Stimulated activated CD4-positive, alpha-beta T cell treated with anti-CD3 and anti-CD28 coated beads, TNF-alpha, amount 100 ng/mL, for 1 hour (primary cell): ENCODE data around the gene CACNA2D3.
"Not testable (repeated sequence)": the region's sequence is repeated elsewhere in the genome, so short reads cannot be mapped to it uniquely, and the experiment has no call there.

Experiments used
- DNase-seq, 3 donors: peaks; one replicate each; pipeline ENCODE4 v3.0.0-alpha.2; 2020; ENCODE audit warnings: low read depth in 3 of 3, low spot score in 1 of 3

The CACNA2D3 gene

GRCh38 chr3:54443561-54444161, 321.3 kb downstream of the CACNA2D3 start:
- no peak for DNase-seq

DNA sequence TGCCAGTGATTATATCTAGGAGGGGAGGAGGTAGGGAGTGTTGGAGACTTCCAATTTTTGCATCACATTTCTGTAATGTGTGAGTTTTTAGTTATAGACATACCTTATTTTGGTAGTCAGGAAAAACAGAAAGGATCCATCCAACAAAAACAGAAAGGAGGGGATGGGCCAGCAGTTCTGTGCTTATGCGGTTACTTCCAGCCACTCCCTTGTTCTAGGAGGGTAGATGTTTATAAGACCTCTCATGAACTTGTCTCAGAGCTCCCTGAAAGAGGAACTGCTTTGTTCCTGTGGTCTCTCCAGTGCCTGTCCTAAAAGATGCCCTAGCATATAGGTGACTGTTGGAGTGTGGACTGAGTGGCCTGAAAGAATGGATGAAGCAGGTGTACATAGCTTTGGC, 323.3 kb downstream of the CACNA2D3 start:
- DNase-seq = no peak

DNA sequence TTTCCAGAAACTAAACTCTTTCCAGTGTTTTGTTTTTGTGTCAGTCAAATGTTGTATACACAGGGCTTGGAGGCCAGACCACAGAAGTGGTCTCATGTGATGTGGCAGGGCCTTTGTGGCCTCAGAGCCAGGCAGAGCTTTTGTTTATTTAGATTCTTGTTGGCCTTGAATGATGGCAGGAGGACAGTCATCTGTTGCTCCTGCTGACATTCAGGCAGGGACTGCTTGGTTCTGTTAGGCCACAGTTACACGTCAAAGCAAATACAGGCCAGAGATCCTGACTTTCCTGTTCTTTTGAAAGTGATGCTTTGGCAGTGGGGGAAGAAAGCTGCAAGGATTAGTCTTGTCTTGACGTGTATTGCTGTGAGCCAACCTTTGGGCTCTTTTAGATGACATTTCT, 325.1 kb downstream of the CACNA2D3 start:
- no peak for DNase-seq

- no peak for DNase-seq
These were observed 332.5 kb downstream of the CACNA2D3 start for GRCh38 chr3:54454806-54455205.

GRCh38 chr3:54458357-54458756, 336.0 kb downstream of the CACNA2D3 start:
- DNase-seq = no peak

GRCh38 chr3:54464554-54464953, 342.2 kb downstream of the CACNA2D3 start:
- not testable (repeated sequence) for DNase-seq

- DNase-seq = no peak
These were observed 354.5 kb downstream of the CACNA2D3 start for GRCh38 chr3:54476891-54477290.

- no peak for DNase-seq
These were observed 359.4 kb downstream of the CACNA2D3 start for GRCh38 chr3:54481606-54482365.

GRCh38 chr3:54484334-54484733, 362.0 kb downstream of the CACNA2D3 start:
- DNase-seq = no peak

GRCh38 chr3:54486317-54486716, 364.0 kb downstream of the CACNA2D3 start:
- DNase-seq = no peak

- no peak for DNase-seq
These were observed 365.9 kb downstream of the CACNA2D3 start for GRCh38 chr3:54488297-54488696.

DNA sequence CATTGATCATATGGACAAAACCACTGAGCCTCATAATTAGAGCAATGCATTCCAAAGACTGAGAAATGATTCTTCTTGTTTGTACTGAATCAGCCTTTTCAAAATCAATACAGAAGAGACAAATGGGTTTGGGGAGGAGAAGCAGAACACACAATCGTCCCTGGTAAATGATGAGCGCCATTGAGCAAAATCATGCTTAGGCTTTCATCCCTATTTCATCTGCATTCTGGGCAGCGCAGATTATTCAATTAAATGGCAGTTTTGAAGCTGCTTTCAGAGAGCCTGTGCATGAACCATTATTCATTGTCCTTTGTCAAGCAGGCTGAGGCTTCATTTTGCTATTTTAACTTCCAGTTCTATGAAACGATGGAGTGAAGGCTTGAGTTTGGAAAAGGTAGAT, 371.9 kb downstream of the CACNA2D3 start:
- DNase-seq = no peak

DNA sequence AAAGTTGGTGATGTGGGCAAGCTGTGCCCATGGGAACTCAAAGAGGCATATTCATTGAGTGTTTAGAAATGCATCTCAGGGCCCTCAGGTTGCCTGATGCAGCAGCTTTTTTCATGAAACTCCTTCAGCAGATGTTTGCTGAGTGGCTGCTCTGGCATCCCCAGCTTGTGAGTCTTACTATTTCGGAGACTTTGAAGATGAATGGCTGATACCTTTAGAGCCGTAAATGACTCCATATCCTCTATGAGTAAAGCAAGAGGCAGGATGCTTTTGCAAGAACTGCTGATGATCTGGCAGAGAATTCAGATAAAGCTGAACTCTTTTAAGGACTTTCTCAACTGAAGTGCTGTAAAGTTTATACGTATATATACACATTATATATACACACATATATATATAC, 384.3 kb downstream of the CACNA2D3 start:
- DNase-seq = no peak

DNA sequence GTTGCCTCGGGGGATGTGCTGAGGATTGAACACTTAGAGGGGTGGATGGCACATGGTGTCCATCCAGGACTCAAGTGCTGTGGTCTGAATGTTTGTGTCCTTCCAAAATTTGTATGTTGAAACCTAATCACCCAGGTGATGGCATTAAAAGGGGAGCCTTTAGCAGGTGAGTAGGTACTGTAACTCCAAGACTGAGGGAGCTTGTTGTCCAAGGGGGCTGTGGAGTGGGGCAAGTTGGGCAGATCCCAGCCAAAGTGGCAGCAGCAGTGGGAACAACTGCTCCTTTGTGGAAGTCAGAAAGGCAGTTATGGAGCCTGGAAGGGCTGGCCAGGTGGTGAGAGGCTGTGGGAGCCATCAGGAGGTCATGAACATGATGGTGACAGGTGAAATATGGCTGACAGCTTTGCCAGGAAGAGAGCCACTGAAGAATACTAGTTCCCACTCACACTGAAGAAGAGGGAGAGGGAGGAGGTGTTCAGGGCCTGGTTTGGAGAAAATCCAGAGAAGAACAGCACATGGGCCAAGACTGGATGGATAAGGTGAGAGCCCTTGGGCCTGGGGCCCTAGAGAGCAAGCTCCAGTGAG, 385.6 kb downstream of the CACNA2D3 start:
- no peak for DNase-seq

DNA sequence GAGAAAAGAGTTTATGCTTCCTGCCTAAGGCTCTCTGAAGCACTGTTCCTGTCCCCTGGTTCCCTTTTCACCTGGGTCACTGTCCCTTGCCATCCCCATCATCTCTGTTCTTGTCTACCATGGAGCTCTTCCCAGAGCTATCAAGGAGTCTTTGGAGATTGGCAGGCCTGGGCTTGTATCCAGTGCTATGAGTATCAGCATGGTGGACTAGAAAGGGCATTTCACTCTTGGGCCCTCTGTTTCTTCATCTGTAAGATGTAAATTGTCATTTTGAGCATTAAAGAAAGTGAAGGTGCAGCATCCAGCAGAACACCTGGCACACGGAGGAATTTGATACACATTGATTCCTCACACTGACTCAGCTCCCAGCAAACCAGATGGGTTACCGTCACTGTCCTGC, 388.2 kb downstream of the CACNA2D3 start:
- no peak for DNase-seq

DNA sequence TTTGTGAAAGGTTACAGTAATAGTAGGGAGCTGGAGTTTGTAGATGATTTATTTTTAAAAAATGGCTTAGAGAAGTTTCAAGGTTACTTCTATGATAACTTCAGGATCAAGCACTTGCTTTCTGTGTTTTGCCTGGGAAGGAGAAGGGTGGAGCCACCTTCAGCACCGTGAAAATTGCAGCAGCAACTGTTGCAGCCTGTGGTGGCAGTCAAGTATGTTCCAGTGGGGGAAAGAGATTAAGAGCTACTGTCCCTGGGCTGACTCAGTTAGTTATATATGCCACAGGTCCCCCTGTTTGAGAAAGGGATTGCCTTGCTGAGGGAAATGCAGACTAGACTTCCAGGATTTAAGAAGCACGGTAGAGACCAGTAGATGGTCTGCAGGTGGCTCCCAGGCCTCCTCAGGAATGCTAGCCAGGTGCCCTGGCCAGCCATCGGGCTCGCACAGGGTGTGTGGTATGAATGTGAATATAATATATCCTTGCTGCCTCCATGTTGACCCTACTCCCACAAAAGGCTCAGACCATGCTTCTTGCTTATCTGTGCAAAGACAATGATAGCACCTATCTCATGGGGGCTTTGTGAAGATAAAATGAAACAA, 389.5 kb downstream of the CACNA2D3 start:
- no peak for DNase-seq

DNA sequence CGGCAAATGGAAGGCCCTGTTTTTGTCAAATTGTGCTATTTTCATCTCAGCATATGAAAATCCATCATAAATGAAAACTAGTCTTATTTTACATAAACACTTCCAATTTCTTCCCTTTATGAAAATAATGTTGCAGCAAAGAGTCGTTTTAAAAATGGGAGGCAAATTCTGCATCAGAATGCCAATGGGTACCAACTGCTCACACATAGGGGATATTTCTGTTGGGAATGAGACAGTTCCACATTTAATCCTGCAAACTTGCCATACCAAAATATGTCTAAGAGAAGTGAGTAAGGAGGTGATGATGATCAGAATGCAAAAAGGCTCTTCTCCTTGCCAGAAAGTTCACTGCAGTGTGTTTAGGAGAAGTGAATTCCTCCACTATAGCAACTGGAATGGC, 391.7 kb downstream of the CACNA2D3 start:
- DNase-seq = no peak

GRCh38 chr3:54514416-54514815, 392.1 kb downstream of the CACNA2D3 start:
- no peak for DNase-seq

DNA sequence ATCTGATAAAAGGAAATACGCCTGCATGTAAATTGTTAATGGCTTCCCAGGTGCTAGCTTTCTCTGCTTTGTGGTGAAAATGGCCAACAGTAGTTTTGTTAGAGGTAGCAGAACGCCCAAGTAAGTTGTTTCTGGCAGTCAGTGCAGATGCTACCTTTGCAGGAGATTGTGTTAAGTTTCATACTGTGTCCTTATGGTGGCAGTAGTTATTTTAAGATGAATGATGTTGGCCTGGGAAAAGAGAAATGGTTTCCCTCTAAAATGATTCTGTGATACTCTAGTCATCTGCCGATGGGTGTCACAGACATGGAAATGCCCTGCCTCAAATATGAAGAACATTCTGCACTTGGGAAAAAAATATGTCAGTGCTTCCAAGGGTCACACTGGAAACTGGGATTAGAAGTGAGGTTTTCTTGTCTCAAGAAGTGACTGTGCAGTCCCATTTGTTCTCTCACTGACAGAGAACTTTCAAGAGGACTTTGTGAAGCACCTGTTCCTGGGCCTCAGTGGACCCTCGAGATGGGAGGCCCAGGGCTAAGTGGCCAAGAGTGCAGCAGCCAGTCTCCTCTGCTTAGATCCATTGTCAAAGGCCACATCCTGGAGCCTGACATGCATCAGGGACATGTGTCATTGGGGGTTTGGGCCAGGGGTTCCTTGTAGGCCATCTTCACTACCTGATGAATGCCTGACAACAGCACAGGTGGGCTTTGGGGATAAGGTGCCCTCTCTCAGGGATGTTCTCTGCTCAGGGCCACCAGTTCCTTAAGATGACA, 393.3 kb downstream of the CACNA2D3 start:
- no peak for DNase-seq

DNA sequence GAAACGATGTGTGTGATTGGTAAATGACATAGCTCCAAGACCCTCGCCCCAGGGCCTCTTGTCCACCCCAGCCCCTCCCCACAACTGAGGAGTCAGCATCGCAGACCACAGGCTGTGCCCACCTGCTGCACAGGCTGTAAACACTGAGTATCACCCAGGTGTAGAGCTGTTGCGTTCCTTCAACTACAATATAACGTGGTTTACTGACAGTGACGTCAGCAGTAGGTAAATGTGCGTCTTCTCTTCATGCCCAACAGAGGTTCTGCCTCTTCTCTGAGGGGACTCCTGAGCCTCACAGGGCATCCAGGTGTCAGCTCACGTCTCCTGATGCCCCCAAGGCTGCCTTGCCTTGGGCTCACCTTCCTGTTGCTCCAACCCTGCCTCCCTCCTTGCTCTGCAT, 395.1 kb downstream of the CACNA2D3 start:
- DNase-seq = no peak

DNA sequence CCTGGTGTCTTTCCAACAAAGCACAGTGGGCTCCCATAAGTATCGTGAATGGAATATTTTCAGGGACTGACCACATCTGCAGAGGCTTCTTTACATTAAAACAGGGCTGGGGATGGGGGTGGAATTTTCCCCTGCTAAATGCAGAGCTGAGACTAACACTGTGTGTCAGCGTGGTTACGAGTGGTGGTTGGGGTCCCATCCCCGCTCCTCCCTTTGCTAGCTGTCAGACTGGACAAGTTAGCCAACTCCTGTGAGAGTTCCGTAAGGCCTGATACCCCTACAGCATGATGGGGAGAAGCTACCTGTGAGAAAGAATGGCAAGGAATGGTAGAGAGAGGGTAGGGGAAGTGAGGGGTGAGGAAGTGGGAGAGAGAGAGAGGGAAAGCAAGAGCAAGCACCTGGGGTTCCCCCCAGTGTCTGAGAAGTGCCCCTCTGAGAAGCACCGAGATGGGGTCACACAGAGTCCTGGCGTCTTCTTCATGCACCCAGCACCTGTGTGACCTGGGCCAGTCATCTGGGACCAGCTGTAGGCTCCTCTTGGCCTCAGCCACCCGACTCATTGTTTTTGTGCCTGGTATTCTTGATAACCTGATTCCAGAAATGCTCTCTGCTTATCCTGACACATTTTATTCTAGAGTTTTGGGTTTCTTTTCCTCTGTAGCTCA, 395.8 kb downstream of the CACNA2D3 start:
- no peak for DNase-seq
